Duodenal mucosa (tissue), 2 donors: ENCODE data around the gene GDF7.
"Not testable (repeated sequence)": the region's sequence is repeated elsewhere in the genome, so short reads cannot be mapped to it uniquely, and the experiment has no call there.

Experiments used
- H3K27ac ChIP-seq: one replicate; pipeline ENCODE4 v1.7.0; 2013; ENCODE audit warnings: low read depth, low read length
- H3K27me3 ChIP-seq, 2 donors: one replicate each; pipeline ENCODE4 v1.7.0; 2013; ENCODE audit warnings: low read length in 2 of 2, control low read depth in 1 of 2; ENCODE audit not compliant: insufficient read depth in 2 of 2, control insufficient read depth in 1 of 2
- H3K36me3 ChIP-seq, 2 donors: one replicate each; pipeline ENCODE4 v1.7.0; 2013; ENCODE audit warnings: low read length in 2 of 2, control low read depth in 1 of 2; ENCODE audit not compliant: insufficient read depth in 2 of 2, control insufficient read depth in 1 of 2
- H3K4me1 ChIP-seq, 2 donors: one replicate each; pipeline ENCODE4 v1.7.0; 2013; ENCODE audit warnings: low read length in 2 of 2, control low read depth in 1 of 2; ENCODE audit not compliant: insufficient read depth in 2 of 2, control insufficient read depth in 1 of 2
- H3K4me3 ChIP-seq, 2 donors: one replicate each; pipeline ENCODE4 v1.7.0; 2013; ENCODE audit warnings: low read length in 2 of 2, low read depth in 1 of 2
- H3K9ac ChIP-seq, 2 donors: one replicate each; pipeline ENCODE4 v1.7.0; 2013; ENCODE audit warnings: low read length in 2 of 2, low read depth in 1 of 2
- H3K9me3 ChIP-seq, 2 donors: one replicate each; pipeline ENCODE4 v1.7.0; 2013; ENCODE audit warnings: low read length in 2 of 2, control low read depth in 1 of 2; ENCODE audit not compliant: control insufficient read depth in 1 of 2

Gene GDF7

GRCh38 chr2:20716164-20716563 lies 49.2 kb downstream of the GDF7 start:
- H3K4me1 ChIP-seq, H3K27me3 ChIP-seq, H3K27ac ChIP-seq, H3K9ac ChIP-seq, H3K4me3 ChIP-seq, H3K36me3 ChIP-seq, H3K9me3 ChIP-seq: not testable (repeated sequence)

- Histone ChIP-seq H3K27ac (no peak overlapping the region), H3K36me3 (no peaks in the 10 kb centered on the region), H3K4me1 (no peaks in the 10 kb centered on the region), H3K9me3 (no peaks in the 10 kb centered on the region), H3K27me3 (no peaks in the 10 kb centered on the region), H3K9ac (no peak overlapping the region), H3K4me3 (no peak overlapping the region)
Observed at GRCh38 chr2:20717641-20718040, 50.7 kb downstream of the GDF7 start.

- Histone ChIP-seq H3K4me1 (peaks cover 0 to under 1% of the 10 kb centered on the region in 2 donors), H3K4me3 (no peak overlapping the region), H3K27me3 (no peaks in the 10 kb centered on the region), H3K27ac (no peak overlapping the region), H3K9me3 (no peaks in the 10 kb centered on the region), H3K36me3 (no peaks in the 10 kb centered on the region), H3K9ac (no peak overlapping the region)
Observed at GRCh38 chr2:20722592-20723240, 55.8 kb downstream of the GDF7 start.

- Histone ChIP-seq H3K4me3 (no peak overlapping the region), H3K9ac (no peak overlapping the region), H3K36me3 (no peaks in the 10 kb centered on the region), H3K27me3 (no peaks in the 10 kb centered on the region), H3K4me1 (peaks cover 0 to 8% of the 10 kb centered on the region in 2 donors), H3K9me3 (no peaks in the 10 kb centered on the region), H3K27ac (no peak overlapping the region)
Observed at GRCh38 chr2:20723543-20723942, 56.6 kb downstream of the GDF7 start.

- Histone ChIP-seq H3K27ac (no peak overlapping the region), H3K9me3 (no peaks in the 10 kb centered on the region)
Observed at GRCh38 chr2:20724500-20725053, 57.6 kb downstream of the GDF7 start.

GRCh38 chr2:20725782-20726181 lies 58.8 kb downstream of the GDF7 start:
- no peak overlapping the region for H3K27ac ChIP-seq
- peaks cover 0 to 11% of the 10 kb centered on the region in 2 donors for H3K4me1 ChIP-seq
- H3K9ac ChIP-seq: no peak overlapping the region
- H3K9me3 ChIP-seq: no peaks in the 10 kb centered on the region
- H3K27me3 ChIP-seq: no peaks in the 10 kb centered on the region
- H3K4me3 ChIP-seq: no peak overlapping the region
- H3K36me3 ChIP-seq: no peaks in the 10 kb centered on the region

More at GRCh38 chr2:20724500-20725053, 57.6 kb downstream of the GDF7 start:
- no peaks in the 10 kb centered on the region for H3K36me3 ChIP-seq
- no peak overlapping the region for H3K4me3 ChIP-seq
- H3K4me1 ChIP-seq: peaks cover 0 to 11% of the 10 kb centered on the region in 2 donors
- no peak overlapping the region for H3K9ac ChIP-seq
- H3K27me3 ChIP-seq: no peaks in the 10 kb centered on the region

- Histone ChIP-seq H3K36me3 (no peaks in the 10 kb centered on the region), H3K9ac (no peak overlapping the region), H3K4me3 (no peak overlapping the region), H3K4me1 (peaks cover 0 to 11% of the 10 kb centered on the region in 2 donors), H3K9me3 (no peaks in the 10 kb centered on the region), H3K27ac (no peak overlapping the region), H3K27me3 (no peaks in the 10 kb centered on the region)
Observed at GRCh38 chr2:20726913-20727312, 60.0 kb downstream of the GDF7 start.

- H3K4me1 ChIP-seq: peaks cover 0 to 11% of the 10 kb centered on the region in 2 donors
- no peak overlapping the region for H3K27ac ChIP-seq
- H3K4me3 ChIP-seq: no peak overlapping the region
- no peaks in the 10 kb centered on the region for H3K36me3 ChIP-seq
- no peaks in the 10 kb centered on the region for H3K9me3 ChIP-seq
- H3K9ac ChIP-seq: no peak overlapping the region
- no peaks in the 10 kb centered on the region for H3K27me3 ChIP-seq
Observed at GRCh38 chr2:20728114-20728758, 61.3 kb downstream of the GDF7 start.
